ENCODE measurements around the gene ZBTB20. TPM values are rescaled to one million over a fixed set of nuclear protein-coding genes. Genes with fewer than 3 reads are reported as not detected.

The ZBTB20 gene
- total RNA-seq, 1 donor from 2014 or later = 24.0 TPM

- no peak for DNase-seq
Observed at GRCh38 chr3:114466816-114467215, 680.3 kb downstream of the ZBTB20 start.

- DNase-seq = no peak
Observed at GRCh38 chr3:114466251-114466650, 680.8 kb downstream of the ZBTB20 start.

- DNase-seq = no peak
Observed at GRCh38 chr3:114464548-114464947, 682.5 kb downstream of the ZBTB20 start.

- DNase-seq = no peak
Observed at GRCh38 chr3:114462750-114463149, 684.3 kb downstream of the ZBTB20 start.

GRCh38 chr3:114460459-114460858, 686.6 kb downstream of the ZBTB20 start:
- no peak for DNase-seq

- DNase-seq = no peak
Observed at GRCh38 chr3:114456742-114457141, 690.3 kb downstream of the ZBTB20 start.

GRCh38 chr3:114455432-114455831, 691.7 kb downstream of the ZBTB20 start:
- no peak for DNase-seq

GRCh38 chr3:114454551-114455251, 692.4 kb downstream of the ZBTB20 start:
- DNase-seq = peak; percentile 52

GRCh38 chr3:114453361-114453780, 693.7 kb downstream of the ZBTB20 start:
- no peak for DNase-seq

- no peak for DNase-seq
Observed at GRCh38 chr3:114452937-114453336, 694.2 kb downstream of the ZBTB20 start.

- DNase-seq = no peak
Observed at GRCh38 chr3:114452256-114452655, 694.8 kb downstream of the ZBTB20 start.

GRCh38 chr3:114451561-114452018, 695.5 kb downstream of the ZBTB20 start:
- DNase-seq = peak; percentile 36

- peak; percentile 15 for DNase-seq
Observed at GRCh38 chr3:114451051-114451451, 696.0 kb downstream of the ZBTB20 start.

- no peak for DNase-seq
Observed at GRCh38 chr3:114450008-114450596, 697.0 kb downstream of the ZBTB20 start.

GRCh38 chr3:114449271-114450007, 697.6 kb downstream of the ZBTB20 start:
- DNase-seq = no peak

- DNase-seq = peak; percentile 11
Observed at GRCh38 chr3:114447950-114448479, 699.1 kb downstream of the ZBTB20 start.

GRCh38 chr3:114447545-114447944, 699.5 kb downstream of the ZBTB20 start:
- DNase-seq = no peak

GRCh38 chr3:114446600-114446999, 700.5 kb downstream of the ZBTB20 start:
- no peak for DNase-seq

- no peak for DNase-seq
Observed at GRCh38 chr3:114445233-114445632, 701.9 kb downstream of the ZBTB20 start.

GRCh38 chr3:114444216-114444615, 702.9 kb downstream of the ZBTB20 start:
- DNase-seq = no peak

GRCh38 chr3:114442246-114442645, 704.8 kb downstream of the ZBTB20 start:
- peak; percentile 69 for DNase-seq

- no peak for DNase-seq
Observed at GRCh38 chr3:114441386-114441785, 705.7 kb downstream of the ZBTB20 start.

- no peak for DNase-seq
Observed at GRCh38 chr3:114440700-114441099, 706.4 kb downstream of the ZBTB20 start.
